GM18519 (cell line): ENCODE measurements around the gene DCAF7.

ENCODE experiments used
- ATAC-seq: cut with Tn5 transposase; IDR thresholded peaks from one replicate; pipeline ENCODE4 v1.9.1; 2021; ENCODE audit warnings: mild to moderate bottlenecking, moderate library complexity; ENCODE audit not compliant: unreplicated experiment, low FRiP score

The DCAF7 gene

DNA sequence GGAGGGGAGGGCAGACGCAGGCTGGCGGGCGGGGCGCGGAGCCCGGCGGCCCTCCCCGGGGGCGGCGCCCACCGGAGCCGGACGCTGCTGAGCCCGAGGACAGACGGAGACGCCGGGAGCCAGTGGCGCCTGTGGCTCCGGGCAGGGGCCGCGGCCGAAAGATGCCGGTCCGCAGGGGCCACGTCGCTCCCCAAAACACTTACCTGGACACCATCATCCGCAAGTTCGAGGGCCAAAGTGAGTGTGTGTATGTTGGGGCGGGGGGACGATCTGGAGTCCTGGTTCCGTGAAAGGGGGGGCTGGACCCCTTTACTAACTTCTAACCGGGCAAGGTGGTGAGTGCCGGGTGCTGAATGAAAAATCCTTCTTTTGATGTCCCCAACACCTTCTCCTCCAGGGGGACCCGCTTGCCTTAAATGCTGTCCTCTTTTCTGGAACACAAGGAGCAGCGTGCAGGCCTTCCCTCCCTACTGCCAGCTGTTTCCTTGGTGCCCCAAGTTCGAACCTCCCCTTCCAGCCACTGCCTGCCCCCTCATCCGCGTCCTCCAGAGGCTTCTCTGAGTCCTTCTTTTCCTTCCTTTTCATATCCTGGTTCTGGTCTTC is 26.9 kb upstream of the DCAF7 start, which contains the start of gene KCNH6:
TSS of gene KCNH6 (plus strand) at position 106 of the 603 bp plus-strand sequence. CDS start at position 162, 56 bp downstream.
- ATAC-seq, result no peak

DNA sequence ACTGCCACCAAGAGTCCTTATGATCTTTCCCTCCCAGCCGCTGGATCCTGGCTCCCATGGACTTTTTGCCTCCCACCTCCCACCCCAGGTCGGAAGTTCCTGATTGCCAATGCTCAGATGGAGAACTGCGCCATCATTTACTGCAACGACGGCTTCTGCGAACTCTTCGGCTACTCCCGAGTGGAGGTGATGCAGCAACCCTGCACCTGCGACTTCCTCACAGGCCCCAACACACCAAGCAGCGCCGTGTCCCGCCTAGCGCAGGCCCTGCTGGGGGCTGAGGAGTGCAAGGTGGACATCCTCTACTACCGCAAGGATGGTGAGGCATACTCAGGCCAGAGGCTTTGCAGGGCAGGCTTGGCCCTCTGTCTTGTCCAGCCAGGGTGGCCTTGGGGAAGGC is 26.2 kb upstream of the DCAF7 start:
- no peak for ATAC-seq

DNA sequence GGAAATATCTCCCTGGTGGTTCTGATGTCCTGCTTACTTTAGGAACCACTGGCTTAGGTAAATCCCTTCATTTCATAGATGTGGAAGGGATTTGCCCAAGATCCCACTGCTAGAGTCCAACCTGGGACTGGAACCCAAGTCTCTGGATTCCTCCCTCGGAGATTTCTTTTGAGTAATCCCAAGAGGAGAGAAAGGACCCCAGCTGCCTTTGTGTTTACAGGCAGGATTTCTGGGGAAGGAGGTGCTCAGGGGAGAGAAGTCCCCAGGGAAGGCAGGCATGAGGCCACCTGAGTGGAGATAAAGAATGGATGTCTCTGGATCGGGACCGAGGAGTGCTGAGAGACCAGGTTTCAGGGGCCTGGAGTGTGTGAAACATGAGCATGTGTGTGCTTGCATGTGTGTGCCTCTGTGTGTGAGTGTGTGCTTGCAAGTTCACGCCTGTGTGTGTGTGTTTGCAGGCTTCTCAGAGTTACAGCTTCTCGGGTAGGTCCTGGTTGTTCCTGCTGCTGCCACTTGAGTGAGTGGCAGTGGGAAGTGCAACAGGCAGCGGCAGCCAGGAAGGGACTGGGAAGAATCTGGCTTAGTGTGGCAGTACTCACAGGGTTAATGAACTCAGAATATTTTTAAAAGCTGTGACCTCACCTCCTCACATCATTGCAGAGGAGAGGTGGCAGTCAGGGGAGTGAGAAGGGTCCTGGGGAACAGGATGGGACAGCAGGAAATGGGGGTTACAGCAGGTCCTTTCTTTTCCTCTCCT is 24.9 kb upstream of the DCAF7 start:
- no peak for ATAC-seq

DNA sequence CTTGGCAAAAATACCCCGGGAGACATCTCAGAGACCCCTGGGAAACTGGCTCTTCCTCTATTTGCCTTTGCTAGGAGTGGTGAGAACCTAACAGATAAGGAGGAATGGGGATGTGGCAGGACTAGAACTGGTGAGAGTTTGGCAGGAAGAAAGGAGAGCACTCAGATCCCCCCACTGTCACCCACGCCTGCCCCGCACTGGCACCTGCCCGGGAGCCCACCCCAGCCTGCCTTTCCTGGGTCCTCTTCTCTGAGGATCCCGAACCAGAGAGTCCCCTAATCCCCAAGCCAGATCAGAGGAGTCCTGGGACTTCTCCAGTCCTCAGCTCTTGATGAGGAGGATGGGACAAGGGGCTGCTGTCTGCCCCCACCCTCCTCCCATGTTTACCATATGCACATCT is 23.4 kb upstream of the DCAF7 start:
- no peak for ATAC-seq

DNA sequence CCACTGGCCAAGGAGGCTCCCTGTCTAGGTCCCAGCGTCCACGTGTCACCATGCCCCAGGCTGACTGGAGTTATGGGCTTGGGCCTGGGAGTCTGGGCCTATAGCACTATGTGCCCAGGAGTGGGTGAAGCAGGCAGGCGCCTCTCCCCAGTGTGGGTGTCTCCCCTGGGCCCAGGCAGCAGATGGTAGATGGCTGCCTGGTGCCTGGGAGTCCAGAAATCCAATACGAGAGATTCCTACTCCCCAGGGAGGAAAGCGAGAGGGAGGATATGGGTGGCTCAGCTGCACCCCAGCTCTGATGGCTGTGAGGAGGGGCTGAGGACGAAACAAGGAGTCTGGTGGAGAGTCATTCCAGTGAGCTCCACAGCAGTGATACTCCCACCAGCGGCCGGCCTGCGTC is 22.1 kb upstream of the DCAF7 start:
- ATAC-seq, result no peak

DNA sequence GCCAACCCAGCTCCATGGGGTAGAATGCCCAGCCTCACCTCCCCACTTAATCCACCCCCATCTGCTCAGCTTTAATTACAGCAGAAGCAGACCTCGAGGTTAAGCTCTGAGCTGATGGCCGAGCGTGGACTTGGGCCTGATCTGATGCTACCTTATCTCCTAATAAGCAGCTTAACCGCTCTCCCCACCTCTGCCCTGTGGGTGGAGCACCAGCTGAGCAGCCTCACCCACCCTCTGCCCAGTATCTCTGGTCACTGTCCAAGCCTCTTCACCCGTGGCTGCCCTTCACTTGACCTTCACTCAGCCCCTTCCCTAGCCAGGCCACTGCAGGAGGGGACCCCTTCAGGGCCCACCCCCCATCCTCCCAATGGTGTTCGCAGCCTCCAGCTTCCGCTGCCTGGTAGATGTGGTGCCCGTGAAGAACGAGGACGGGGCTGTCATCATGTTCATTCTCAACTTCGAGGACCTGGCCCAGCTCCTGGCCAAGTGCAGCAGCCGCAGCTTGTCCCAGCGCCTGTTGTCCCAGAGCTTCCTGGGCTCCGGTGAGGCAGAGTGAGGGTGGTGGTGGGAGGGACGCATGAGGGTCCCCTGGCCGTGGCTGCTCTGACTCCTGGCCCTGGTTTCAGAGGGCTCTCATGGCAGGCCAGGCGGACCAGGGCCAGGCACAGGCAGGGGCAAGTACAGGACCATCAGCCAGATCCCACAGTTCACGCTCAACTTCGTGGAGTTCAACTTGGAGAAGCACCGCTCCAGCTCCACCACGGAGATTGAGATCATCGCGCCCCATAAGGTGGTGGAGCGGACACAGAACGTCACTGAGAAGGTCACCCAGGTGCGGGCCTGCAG is 20.3 kb upstream of the DCAF7 start:
- no peak for ATAC-seq

DNA sequence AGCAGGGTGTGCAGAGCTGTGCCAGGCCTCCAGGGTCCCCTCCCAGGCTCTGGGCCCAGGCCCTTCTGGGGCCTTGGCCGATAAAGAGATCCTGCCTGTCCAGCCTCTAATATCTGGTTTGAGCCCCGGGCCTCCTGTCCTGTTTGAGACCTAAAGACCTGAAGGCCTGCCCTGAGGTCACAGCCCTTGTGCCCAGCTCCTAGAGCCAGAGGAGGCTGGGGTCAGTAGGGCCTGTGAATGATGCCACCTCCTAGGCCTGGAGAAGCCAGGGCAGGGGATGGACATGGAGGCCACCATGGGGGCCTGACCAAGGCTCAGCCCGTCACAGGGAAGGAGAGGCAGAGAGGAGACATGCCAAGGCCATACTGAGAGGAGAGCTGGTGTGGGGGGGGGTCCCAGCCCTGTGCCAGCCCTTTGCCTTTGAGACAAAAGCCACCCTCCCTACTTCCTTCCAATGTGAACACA is 19.7 kb upstream of the DCAF7 start:
- no peak for ATAC-seq

DNA sequence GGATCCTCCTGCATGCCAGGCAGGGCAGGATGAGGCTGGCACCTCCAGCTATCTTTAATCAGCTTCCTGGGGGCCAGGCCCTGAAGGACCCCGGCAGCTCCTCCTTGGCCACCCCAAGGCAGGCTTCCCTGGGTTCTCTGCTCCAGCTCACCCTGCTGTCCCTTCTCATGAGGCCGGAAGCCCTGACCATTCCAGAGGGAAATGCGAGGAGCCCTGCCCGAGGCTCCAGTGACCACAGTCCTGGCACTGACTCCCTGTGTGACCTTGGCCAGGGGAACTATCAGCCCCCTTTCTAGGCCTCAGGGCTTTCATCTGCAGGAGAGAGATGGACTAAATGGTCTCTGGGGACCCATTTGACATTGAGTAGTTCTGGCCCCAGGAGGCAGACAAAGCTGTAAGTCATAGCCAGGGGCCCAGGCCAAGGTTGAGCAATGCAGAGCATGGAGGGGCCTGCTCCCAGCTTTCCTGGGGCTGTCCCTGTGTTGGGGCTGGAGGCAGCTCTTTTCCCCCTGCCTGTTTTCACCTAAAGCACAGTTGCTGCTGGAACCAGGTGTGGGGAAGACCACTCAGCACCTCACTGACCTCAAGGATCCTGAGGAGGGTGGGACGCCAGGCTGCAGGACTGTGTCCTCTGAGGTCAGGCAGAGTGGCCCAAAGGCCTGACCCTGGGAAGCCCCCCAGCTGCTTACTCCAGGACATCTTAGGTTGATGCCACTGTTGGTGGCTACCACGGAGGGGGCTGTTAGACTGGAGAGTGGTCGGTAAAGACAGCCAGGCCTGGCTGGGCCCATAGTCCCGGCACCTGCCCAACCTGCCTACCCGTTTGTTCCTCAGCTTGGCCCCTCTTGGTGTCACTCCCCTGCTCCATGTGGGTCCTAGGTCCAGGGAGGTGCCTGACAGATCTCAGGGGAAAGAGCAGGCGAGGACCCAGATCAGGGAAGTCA is 19.0 kb upstream of the DCAF7 start:
- ATAC-seq, result no peak

DNA sequence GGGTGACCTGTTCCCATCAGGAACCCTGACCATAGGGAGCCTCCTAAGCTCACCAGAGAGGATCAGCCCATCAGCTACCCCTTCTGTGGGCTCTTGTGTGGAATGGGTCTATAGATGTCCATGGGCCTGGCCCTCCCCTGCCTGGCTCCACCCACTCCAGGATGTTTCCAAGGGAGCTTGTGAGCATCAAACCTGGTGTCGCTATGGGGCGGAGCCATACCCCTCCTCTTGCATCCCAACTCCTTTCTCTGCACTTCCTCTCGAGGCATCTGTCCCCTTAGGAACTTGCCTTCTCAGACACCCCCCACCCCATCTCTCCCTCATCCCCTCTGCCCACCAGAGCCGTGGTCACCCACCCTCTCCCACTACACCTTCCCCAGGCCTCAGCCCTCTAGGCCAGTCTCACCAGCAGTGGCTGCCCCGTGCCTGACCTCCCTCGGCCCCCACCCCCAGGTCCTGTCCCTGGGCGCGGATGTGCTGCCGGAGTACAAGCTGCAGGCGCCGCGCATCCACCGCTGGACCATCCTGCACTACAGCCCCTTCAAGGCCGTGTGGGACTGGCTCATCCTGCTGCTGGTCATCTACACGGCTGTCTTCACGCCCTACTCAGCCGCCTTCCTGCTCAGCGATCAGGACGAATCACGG is 16.7 kb upstream of the DCAF7 start:
- ATAC-seq, result no peak

DNA sequence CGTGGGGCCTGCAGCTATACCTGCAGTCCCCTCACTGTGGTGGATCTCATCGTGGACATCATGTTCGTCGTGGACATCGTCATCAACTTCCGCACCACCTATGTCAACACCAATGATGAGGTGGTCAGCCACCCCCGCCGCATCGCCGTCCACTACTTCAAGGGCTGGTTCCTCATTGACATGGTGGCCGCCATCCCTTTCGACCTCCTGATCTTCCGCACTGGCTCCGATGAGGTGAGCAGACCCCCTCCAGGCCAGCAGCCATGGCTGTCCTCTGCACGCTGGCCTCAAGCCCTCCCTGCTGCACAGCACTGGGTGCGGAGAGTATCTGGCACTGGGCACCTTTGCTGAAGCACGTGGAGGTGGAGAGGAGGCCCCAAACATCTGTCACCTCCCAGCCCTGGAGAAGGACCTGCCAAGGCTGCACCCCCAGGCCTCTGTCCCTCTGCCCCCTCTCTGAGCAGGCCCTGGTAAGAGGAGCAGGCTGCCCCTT is 16.2 kb upstream of the DCAF7 start:
- ATAC-seq, result no peak

DNA sequence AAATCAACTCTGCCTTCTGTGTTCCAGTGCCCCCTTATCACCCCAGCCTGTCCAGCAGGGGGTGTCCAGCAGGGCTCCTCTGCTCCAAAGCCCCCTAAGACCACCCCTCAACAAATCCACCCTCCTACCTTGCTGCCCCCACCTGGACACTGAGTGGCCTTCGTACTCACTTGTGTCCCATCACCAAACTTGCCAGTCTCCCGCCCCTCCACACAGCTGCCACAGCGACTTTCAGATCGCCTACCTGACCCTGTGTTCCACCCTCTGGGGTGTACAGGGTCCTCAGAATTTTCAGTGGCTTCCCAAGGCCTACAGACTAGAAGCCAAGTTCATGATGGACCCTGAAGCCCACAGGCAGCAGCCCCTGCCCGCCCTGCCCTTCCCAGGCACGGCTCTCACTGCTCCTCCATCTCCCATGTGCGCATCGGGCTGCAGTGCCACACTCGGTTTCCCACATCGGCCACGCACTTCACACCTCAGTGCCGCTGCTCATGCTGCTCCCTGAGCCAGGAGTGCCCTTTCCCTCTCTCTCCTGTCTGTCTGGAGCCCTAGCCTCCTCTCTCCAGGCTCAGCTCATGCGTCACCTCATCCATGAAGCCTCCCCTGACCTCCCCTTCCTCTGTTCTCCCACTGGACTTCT is 15.3 kb upstream of the DCAF7 start:
- ATAC-seq, result no peak

DNA sequence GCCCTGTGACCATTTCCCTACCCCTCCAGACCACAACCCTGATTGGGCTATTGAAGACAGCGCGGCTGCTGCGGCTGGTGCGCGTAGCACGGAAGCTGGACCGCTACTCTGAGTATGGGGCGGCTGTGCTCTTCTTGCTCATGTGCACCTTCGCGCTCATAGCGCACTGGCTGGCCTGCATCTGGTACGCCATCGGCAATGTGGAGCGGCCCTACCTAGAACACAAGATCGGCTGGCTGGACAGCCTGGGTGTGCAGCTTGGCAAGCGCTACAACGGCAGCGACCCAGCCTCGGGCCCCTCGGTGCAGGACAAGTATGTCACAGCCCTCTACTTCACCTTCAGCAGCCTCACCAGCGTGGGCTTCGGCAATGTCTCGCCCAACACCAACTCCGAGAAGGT is 14.6 kb upstream of the DCAF7 start:
- no peak for ATAC-seq

DNA sequence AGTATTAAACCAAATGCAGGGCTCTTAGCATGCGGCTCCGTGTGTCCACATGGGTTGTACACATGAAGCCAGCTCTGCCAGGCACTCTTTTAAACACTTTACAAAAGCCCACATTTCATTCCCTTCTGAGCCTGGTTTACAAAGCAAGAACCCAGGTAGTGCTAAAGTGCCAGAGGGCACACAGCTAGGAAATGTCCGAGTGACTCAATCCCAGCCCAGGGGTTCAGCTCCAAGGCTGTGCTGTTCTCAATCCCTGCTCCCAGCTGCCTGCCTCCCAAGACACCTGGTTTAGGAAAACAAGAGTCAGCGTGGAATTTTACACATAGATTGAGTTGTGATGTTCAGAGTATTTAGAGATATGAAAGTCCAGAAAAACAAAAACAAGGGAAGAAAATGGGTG is 13.3 kb upstream of the DCAF7 start:
- no peak for ATAC-seq

DNA sequence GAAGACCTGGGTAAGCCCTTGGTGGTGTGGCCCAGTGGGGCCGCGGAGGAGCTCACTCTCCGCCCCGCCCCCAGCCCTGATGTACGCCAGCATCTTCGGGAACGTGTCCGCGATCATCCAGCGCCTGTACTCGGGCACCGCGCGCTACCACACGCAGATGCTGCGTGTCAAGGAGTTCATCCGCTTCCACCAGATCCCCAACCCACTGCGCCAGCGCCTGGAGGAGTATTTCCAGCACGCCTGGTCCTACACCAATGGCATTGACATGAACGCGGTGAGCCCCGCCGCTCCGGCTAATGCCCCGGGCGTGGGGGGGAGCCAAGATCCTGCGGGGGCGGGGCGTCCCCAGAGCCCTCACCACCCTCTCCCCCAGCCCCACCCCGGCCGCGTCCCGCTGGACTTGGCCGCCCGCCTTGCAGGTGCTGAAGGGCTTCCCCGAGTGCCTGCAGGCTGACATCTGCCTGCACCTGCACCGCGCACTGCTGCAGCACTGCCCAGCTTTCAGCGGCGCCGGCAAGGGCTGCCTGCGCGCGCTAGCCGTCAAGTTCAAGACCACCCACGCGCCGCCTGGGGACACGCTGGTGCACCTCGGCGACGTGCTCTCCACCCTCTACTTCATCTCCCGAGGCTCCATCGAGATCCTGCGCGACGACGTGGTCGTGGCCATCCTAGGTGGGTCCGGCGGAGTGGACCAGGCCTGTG is 12.1 kb upstream of the DCAF7 start:
- ATAC-seq, result no peak

DNA sequence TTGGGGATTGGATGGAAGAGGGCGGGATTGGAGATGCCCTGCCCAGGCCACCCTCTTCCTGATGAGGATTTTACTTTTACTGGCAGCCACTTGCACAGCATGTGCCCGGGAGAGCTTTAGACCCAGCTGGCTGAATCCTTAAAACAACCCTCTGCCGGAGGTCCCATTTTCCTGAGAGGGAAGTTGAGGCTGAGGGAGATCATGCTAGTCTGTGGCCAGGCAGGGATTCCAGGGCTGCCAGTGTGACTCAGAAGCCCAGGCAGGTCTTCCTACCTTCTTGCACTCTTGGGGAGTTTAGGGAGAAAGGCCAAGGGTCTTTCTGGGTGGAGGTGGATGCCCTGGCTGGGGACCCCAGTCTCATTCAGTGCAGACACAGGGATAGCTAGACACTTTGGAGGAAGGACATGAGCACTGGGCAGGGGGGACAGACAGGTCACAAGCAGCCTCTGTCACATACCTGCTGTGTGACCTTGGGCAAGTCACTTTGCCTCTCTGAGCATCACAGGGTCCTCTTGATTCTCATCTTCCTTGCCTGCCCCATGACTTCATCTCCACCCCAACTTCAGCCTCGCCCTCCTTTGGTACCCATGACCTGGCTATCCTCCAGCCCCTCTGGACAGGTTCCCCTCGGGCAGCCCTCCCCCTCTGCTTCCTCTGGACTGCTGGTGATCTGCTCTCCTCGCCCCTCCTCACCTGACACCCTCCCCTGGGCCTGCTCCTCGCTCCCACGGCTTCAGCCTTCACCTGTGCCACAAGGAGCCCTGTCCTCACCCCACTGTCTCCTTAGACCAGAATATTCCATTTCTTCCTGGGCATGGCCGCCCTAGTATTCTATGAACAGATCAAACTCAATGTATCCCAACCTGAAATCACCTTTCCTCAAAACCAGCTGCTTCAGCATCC is 11.3 kb upstream of the DCAF7 start:
- ATAC-seq, result no peak

DNA sequence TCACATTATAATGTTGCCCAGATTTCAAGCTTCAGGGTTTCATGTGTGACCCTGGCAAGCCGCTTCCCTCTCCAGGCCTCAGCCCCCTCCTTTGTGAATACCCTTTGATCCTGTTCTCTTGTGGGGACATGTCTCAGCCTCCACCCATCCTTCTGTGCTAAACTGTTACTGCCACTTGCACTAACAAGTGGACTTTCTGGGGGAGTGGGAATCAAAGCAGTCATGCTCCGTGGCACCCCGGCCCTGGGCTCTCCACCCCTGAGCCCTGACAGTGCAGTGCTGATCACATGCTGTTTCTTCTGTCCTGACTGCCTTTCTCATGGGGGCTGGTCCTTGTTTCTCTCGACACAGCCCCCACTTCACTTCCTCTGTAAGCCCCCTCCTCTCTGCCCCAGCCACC is 9.7 kb upstream of the DCAF7 start:
- ATAC-seq, result no peak

DNA sequence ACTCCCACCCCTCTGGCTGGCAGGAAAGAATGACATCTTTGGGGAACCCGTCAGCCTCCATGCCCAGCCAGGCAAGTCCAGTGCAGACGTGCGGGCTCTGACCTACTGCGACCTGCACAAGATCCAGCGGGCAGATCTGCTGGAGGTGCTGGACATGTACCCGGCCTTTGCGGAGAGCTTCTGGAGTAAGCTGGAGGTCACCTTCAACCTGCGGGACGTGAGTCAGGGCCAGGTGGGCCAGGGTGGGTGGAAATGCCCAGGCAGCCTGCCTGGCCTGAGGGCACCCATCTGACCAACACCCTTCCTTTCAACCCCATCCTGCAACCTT is 8.1 kb upstream of the DCAF7 start:
- no peak for ATAC-seq
